ENCODE results near the gene GPR176.
A peak's percentile ranks its signal among the peaks of the same experiment; 100 is the strongest.

Gene GPR176, protein sequence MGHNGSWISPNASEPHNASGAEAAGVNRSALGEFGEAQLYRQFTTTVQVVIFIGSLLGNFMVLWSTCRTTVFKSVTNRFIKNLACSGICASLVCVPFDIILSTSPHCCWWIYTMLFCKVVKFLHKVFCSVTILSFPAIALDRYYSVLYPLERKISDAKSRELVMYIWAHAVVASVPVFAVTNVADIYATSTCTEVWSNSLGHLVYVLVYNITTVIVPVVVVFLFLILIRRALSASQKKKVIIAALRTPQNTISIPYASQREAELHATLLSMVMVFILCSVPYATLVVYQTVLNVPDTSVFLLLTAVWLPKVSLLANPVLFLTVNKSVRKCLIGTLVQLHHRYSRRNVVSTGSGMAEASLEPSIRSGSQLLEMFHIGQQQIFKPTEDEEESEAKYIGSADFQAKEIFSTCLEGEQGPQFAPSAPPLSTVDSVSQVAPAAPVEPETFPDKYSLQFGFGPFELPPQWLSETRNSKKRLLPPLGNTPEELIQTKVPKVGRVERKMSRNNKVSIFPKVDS

DNA sequence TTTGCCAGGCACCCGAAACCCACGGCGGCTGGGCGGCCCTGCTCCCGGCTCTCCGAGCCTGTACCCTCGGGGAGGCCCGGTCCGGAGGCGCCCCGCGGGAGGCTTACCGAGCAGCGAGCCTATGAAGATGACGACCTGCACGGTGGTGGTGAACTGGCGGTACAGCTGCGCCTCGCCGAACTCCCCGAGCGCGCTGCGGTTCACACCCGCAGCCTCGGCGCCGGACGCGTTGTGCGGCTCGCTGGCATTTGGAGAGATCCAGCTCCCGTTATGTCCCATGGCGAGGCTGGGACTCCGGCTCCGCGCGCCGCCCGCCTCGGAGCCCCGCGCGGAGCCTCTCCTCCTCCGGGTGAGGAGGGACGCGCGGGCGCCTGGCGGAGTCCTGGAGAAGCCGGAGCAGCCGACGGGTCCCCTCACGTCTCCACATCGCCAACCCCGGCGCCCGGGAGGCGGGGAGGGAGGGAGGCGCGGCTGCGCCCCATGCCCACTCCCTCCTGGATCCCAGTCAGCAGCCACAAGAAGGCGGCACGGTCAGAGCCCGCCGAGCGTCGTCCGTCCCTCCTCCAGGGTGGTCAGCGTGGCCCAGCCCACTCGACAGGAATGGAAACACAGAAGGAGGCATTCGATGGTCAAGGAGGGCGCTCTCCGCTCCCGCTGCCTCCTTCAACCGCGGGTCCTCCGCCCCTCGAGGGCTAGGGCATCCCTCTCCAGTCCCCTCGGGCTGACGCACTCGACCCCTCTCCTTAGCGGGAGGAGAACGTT is at the start of gene GPR176:
TSS of gene GPR176 (minus strand) at position 519 of the 762 bp plus-strand sequence. CDS start at position 279, 240 bp downstream.
- peak; percentile 70 for DNase-seq

DNA sequence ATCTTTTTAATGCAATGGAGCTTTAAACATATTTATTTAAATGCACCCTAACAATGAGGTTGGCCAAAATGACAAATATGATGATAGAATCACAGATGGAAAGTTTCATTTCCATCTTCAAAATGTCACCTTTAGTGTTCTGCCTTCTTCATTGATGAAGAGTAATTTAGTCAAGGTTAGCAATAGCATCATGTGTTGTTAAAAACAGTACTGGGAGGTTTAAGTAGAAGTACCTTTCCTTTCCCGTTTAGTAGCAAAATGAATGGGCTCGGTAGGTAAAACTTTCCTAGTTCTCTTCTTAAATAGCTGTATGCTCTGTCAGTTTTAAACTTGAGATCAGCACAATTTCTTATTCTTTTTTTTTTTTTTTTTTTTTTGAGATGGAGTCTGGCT is 48.9 kb upstream of the GPR176 start:
- DNase-seq: no peak

DNA sequence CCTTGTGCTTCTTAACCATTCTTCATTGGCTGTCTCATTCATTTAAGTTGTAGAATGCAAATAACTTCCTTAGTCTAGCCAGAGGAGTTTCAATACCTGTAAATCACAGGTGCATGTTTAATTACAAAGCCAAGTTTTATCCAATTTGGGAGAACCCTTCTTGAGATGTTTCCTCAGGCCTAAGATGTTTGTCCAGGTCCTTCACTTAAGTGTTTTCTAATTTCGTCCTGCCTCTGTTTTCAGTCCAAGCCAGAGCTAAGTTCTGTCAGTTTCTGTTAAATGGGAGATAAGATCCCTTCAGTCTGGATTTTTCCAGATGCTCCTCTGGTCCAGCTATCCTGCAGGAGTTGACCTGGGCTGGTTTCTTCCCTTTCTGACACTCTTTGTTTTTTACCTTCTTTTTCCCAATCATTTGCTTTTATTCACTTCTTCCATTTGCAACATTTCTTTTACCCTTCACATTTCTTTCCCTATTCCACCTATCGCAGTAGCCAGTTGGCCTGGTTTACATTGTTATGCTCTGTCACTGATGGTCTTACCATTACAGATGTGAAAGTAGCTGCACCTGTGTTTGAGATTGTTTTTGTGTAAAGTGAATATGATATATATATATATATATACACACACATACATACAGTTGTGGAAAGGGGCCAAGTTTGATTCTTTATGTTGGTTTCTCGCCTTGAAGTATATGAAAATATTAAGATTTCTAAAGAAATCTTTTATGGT is 48.4 kb upstream of the GPR176 start:
- no peak for DNase-seq

DNA sequence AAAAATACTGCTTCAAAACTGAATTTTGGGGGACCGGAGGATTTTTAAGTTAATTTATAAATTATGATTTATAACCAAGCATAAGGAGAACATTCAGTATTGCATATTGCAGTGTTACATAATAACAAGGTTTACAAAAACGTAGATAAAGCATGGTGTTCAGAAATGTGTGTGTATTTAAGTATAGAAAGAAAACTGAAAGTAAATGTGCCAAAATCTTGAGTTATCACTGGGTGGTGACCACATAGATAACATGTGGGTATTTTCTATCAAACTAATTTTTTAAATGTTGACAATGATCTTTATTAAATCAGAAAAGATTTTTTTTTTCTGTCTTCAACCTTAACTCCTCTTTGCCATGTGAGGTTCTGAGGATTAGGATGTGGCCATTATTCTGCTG is 46.5 kb upstream of the GPR176 start:
- no peak for DNase-seq

DNA sequence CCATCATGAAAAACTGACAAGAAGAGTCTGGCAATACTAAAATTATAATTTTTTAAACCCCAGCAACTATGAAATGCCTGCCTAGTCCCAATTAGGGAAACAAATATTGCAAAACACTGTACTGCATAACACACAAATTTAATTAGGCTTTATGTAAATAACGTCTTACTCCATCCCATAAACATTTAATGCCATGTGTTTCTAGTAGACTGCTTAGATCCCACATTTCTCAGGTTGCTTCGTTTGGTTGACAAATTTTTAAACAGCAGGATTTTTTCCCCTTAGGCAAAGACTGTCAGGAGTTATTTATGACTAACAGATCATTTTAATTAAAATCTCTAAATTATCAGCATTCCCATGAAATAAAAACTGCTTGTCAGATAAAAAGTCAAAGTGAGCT is 43.7 kb upstream of the GPR176 start:
- no peak for DNase-seq

DNA sequence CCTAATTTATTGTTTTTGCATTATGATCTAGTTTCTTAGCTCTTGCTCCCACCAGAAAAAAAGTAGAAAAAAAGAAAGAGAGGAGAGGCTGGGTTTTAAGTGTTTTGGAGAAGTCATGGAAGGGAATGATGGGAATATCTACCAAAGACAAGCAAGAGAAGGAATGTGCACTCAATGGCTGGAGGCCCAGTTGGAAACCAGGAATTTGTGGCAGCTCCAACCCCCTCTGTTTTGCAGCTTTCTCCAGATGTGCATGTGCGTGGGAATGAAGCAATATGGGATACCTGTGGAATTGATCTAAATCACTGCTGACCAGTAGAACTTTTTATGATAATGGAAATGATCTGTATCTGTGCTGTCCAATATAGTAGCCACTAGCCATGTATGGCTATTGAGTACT is 41.0 kb upstream of the GPR176 start:
- no peak for DNase-seq

DNA sequence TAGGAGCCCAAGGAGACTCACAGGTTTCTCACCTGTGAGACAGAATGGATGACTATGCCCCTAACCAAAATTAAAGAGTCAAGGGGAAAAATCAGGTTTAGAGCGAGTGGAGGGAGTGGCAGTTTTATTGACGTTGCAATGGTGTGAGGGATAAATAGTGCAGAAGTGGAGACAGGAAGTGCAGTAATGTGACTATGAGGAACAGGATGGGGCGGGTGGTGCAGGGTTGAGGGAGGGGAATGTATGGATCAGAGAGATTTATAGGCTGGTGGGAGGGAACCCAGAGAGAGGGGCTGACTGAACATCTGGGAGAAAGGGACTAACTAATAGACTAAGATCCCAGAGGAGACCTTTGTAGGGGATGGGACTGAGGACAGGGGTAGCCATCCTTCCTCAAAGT is 40.3 kb upstream of the GPR176 start:
- DNase-seq: no peak

DNA sequence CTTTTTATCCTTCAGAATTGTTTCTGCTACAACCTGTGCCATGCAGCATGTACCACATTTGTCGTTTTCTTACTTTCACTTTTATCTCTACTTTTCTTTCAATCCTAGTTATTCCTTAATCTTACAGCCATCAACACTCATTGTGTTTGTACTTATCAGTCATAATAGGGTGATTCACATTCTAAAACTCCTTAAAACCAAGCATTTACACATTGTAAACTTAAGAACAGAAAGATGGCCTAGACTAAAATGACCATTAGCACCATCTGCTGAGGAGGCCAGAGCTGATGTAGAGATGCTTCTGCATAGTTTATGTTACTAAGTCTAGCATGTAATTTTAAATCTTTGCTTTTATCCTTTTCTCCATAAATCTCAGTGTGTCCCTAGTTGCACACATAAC is 39.3 kb upstream of the GPR176 start:
- DNase-seq: no peak

DNA sequence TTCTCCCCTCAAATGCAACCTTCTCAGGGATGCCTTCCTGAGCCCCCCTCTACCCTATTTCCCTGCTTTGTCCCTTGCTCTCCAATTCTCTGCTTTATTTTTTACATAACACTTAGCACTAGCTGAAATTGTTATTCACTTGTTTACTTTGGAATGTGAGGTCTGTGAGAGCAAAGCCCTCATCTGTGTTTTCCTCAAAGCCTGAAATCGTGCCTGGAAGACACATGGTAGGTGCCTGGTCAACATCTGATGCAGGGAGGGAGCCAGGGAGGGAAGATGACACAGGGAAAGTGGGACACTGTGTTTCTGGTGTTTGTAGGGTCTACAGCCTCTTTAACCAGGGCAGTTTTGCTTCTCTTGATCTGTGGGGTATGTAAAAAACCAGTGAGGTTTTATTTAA is 37.4 kb upstream of the GPR176 start:
- DNase-seq: no peak

DNA sequence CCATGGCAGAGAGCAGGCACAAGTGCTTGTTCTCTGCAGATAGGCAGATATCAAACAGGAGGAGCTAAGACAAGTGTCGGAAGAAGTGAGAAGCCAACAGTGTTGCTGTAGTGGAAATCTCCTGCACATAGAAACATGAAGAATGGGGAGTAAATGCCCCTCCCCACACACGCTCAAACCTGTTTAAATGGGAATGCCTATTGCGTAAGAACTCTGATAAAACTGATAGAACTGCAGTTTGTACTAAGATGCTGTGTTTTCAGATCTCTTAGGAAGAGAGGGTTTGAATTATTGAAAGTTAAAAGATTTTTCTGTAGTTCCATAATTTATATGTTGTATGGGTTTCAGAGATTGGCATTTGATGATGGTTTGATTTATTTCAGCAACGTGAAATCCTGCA is 33.5 kb upstream of the GPR176 start:
- no peak for DNase-seq

DNA sequence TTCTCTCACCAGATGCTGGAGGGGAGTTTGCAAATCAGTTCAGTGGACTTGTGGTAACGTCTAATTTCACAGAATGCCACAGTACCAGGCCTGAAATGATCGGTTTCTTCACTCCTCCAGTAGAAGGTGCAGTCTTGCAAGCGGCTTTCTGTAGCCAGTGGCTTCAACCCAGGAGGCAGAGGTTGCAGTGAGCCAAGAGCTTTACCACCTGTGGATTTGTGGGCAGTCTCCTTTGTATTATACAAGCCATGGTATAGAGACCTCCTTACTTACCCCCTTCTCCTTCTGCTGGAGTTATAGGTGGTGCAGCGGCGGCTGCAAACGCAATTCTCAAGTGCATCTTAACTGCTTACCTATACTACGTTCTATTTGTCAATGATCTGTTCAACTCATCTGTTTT is 31.5 kb upstream of the GPR176 start:
- DNase-seq: no peak

DNA sequence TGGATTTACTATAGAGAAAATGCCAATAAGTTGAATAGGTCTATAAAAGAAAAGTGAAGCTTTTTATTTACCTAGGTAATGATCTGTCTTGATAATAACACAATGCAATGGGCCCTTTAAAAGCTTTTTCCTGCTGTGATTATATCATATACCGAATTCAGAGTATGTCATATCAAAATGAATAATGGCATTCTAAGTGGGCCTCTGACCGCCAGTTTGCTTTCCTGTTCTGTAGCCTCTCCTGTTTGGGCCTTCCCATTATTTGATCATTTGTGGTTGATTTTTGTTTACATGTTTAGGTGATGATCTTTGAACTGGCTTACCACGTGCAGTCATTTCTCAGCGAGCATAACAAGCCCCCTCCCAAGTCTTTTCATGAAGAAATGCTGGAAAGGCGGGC is 28.8 kb upstream of the GPR176 start:
- no peak for DNase-seq

DNA sequence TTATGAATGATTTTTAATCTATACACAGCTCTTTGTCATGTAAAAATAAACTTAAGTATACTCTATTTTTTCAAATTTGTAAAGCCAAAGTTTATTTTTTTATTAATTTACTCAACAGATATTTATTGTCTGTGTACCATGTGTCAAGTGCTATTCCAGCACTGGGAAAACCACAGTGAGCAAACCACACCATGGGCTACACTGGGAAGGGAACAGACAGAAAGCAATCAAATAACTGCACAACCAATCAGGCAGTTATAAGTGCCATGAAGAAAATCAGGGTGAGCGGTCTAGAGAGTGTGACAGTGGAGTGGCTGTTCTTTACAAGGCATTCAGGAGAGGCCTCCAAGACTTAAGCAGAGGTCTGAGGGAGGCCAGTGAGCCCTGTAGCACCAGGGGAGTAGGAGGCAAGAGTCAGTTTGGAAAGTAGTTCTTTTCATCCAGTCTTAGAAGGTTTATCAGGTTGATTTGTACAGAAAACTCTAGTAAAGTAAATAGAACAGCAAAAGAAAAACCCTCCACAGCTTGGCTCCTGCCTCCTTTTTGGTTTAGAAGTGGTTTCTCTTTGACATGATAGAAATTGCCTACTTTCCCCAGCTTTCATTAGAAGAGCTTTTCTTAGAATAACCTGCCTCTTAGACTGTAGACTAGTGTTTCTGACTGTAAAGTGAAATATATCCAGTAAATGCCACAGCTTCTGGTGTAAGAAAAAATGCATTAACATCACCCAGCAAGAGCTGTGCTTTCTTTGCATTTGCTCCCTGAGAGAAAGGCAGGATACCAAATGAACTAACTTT is 27.5 kb upstream of the GPR176 start:
- DNase-seq: no peak

DNA sequence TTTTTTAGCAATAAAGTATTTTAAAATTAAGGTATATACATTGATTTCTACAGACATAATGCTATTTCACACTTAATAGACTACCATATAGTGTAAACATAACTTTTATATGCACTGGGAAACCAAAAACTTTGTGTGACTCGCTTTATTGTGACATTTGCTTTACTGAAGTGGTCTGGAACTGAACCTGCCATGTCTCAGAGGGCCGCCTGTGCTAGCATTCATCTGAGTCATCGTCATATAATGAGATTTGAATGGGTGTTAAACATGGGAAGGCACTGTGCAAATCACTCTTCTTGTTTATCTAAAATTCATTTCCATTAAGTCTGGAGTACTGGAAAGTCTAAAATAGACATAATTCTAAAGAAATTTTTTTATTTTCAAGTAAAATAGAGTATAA is 26.8 kb upstream of the GPR176 start:
- DNase-seq: no peak

DNA sequence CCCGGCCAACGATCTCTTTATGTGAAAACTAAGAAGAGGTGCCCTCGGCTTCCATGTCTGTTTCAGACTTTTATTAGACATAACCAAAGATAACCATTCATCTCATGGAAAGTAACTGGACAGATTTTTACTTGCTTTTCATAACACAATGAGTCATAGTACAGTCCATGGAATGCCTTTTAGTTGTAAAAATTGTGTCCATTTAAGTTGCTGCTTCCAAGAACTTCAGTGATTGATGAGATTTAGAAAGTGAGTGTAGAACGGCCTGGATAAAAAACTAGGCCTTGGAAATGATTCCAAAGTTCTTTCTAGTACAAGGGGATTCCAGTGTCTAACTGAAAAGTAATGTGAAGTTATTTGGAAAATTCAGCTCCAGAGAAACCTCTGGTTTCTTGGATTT is 24.7 kb upstream of the GPR176 start:
- DNase-seq: no peak

DNA sequence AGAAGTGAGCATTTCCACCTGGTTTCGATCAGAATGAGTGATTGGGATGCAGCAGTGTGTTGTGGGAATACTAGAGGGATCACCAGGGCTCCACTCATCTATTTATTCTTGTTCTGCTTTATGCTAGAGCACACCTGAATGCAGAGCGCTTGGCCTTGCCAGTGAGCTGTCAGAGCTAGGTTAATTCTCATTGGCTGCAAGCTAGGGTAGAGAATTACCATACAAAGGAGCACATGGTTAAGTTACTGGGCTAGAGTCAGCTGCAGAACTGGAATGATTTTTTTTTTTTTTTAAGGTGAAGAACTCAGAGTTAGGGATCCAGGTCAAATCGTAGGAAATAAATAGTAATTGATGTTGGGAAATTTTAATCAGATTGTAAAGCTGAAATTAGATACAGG is 22.7 kb upstream of the GPR176 start:
- DNase-seq: no peak

DNA sequence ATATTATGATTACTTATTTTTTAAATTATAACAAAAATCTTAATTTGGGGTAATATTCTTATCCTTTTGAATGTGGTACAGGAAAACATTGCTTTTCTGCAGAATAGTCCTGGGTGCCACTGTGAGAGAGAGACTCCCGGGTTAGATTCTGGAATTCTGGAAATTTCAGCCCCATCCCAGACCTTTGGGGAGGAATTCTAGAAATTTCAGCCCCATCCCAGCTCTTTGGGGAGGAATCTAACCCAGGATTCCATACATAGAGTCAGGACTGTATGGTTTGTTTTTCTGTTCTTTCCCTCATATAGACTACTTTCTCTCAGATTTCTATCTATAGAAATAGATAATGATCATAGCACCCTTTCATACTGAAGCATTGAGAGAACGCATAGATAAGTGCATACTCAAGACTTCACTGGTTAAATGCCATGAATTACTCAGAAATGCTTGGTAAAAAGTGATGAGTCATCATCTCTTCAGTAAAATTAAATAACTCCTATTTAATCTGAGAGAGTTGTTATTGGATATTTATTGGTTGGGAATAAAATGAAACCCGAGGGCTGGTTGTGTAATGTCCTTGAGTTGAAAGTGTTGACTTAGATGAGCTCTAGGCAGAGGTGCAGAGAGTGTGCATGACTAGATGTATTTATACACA is 22.2 kb upstream of the GPR176 start:
- DNase-seq: no peak

DNA sequence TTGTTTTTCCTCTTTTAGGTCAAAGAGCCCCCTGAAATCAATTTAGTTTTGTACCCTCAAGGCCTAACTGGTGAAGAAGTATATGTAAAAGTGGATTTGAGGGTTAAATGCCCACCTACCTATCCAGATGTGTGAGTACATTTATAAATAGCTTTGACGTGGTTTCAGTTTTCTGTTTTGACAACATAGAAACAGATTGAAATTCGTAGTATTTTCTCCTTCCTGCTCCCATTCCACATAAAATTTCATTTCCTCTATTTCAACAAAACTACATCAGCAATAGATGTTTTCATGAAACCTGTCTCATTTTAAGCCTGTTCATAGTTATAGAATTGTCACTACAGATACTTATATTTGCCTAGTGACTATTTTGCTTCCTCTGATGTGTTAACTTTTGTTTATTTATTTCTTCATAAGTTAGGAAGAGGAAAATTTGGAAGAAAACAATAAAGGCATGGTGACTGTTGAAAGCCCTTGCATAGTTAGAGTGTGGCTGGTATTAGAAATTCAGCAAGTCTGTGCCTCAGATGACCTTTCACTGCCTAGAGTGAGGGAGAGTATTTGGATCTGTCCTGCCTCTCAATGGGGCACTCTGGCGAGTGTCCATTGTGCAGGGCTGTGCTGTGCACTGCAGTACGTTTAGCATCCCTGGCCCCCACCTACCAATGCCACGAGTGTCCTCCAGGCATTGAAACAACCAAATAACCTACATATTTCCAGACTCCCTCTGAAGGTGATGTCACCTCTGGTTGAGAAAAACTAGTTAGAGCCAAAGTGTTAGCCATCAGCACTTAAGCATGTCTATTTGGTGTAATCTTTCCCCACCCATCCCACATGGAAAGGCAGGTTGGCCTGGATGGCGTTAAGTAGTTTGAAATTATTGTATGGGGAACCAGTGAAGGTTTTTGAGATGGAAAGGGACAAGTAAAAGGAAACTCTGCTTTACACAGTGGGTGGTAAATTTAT is 19.7 kb upstream of the GPR176 start:
- DNase-seq: no peak

DNA sequence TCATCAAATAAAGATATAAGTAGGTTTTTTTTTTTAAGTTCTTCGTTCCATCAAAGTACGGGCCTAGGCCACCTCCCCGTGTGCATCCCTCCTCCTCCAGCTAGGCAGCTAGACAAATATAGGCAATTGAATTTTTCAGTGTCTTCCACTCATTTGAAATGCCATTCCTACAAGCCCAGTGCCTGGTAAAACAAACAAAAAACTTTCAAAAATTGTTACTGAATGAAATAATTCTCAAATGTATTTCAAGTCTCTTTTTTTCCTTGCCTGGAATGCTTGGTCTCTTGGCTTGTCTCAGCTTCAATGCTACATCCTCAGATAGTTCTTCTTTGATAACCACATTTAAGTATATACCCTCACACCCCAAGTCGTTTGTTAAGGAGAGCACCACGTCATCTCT is 17.6 kb upstream of the GPR176 start:
- DNase-seq: no peak

DNA sequence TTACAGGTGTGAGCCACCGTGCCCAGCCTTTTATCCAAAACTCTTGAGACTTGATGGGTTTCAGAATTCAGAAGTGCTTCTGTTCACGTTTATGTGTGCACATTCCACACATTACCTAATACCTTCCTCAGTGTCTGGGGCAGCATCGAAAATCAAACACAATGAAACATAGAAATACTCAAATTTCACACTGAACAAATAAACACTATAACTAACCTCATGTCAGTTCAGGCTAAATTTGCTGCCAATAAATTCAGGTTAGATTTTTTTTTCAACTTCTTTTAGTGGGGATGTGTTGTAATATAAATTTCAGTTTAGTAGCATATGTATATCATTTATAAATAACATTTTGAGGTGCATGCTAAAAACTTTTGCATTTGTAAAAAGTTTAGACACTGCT is 16.6 kb upstream of the GPR176 start:
- no peak for DNase-seq

DNA sequence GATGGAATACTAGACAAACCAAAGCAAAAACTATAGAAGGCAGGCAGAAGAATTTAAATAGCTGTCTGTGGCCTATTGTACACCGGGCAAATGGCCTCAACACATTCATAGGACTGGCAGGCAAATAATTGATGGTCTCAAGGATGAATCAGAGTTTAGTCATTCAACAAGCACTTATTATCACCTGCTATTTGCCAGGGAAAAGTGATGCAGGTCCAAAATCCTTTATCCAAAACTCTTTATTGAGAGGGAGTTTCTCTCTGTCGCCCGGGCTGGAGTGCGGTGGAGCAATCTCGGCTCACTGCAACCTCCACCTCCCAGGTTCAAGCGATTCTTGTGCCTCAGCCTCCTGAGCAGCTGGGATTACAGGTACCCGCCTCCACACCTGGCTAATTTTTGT is 16.1 kb upstream of the GPR176 start:
- no peak for DNase-seq

Data from amniotic stem cell (primary cell).